ENCODE results near the gene PHAF1.
A peak's percentile ranks its signal among the peaks of the same experiment; 100 is the strongest.

The PHAF1 gene

DNA sequence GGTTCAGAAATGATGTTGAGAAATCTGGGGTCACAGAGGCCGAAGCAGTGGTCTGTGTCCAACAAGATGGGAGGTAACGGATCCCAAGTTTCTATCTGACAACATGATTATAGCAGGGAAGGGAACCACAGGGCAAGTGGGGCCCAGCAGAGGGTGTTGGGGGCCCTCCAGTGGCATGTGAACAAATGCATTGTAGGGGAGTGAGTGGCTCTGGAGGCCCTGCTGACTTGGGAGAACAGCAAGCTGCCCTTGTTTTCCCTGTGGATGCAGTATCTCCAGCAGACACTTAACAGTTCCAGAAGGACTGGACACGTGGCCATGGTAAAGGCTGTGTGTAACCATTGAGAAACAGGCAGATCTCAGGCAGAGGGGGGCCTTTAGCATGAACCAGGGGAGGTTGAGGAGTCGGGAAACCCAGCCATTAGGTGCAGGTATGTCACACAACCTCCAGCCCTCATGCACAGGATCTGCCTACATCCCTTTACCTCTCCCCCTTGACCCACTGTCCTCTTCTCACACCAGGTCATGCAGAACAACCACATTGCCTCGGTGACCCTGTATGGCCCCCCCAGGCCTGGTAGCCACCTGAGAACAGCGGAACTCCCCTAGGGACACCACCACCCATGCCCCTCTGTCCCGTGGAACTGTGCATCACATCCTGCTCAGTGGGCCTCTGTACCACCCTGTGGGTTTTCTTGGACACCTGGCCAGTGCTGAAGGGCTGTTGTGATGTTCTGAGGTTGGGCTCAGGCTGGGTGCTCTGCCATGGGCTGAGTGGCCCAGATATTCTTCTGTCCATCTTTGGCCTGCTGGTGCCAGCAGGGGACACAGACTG is 37.0 kb downstream of the PHAF1 start:
- DNase-seq: peak in 4 of 58 donors; percentile 11 to 36 (median 25)

DNA sequence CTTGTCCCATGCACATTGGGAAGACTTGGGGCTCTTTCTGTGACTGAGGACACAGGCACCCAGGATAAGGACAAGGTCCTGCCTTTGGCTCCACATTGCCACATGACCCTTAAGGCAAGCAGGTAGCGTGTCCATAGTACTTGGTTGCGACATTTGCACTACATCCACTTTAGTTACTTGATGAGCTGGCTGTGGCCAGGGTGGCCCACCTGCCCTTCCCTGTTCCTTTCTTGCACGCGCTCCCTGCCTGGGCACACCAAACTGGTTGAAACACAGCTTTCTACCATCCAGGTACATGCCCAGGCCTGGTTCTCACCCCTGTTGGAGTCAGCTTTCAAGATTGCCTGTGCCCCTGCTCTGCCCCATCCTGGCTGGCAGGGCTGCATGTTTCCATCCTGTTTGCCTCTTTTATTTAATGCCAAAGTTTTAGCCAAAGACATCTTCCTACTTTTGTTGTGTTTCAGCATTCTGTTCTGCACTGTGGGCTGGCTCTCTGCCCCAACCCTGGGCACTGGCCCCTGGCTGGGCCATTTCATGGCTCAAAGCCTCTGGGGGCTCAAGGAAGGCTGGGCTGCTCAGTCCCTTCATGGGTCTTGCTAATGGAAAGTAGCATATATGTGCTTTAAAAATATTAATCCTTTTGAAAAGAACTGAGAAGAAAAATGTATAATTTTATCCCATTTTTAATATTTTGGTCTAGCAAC is 37.8 kb downstream of the PHAF1 start:
- peak in 2 of 58 donors; percentile 12 to 16 for DNase-seq

GRCh38 chr16:67148221-67148620 is 38.5 kb downstream of the PHAF1 start:
- no peak for DNase-seq

DNA sequence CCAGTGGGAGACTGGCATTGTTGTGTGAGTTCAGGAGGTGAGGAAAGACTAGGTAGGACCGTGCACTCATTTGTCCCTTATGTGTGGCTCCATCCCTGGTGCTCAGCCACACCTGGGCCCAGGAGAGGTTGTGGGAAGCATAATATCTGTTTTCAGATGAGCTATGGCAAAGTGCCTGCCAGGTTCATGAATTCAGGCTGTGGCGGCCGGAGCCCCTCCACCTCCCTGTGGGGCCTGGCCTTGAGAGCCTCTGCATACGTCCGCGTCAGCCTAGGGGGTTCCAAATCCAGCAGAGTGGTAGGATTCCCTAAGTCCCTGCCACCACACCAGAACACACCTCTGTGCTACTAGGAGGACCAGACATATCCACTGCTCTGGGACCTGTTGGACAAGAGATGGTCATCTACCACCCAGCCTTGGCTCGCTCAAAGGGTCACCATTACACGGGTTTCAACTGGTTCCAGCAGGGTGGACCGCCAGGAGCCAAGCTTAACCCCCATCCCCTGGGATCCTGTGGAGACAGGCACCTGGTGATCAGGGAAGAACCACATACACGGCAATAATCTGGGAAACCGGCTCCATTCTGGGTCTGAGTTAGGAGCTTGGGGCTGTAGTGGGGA is 39.0 kb downstream of the PHAF1 start:
- DNase-seq: no peak

- no peak for DNase-seq
These were observed 39.7 kb downstream of the PHAF1 start for GRCh38 chr16:67149276-67150046.

DNA sequence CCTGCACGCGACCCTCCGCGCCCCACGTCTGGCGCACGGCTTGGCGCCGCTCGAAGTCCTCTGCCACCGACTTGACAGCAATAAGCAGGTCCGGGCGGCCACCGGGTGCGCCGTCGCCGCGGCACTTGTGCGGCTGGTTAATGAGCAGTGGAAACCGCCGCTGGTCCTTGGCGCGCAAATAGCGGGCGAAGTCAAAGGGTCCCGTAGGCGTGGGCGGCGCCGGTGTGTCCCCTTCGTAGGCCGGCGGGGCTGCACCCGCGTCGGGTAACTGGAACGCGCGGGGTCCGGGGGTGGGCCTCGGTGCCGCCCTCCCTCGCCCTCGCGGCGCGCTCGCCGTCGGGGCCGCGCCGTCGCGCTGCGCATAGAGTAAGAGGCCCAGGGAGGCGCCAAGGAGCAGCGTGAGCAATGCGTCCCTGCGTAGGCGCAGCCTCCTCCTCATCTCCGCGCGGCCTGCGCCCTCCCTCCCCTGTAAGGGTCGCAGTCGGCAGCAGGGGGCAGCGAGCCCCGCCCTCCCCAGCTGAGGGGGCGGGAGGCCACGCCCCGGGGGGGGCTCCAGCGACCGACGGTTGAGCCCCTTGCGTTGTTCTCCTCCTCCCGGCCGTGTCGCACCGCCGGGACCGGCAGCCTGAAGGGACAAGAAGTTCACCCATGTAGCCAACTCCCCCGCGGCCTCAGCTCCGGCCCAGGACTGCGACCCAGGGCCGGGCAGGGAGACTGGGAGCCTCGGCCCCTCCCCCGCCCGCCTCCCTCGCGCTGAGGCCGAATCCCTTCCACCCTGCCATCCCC is 40.5 kb downstream of the PHAF1 start:
- DNase-seq: peak in 4 of 58 donors; percentile 16 to 63 (median 50)

DNA sequence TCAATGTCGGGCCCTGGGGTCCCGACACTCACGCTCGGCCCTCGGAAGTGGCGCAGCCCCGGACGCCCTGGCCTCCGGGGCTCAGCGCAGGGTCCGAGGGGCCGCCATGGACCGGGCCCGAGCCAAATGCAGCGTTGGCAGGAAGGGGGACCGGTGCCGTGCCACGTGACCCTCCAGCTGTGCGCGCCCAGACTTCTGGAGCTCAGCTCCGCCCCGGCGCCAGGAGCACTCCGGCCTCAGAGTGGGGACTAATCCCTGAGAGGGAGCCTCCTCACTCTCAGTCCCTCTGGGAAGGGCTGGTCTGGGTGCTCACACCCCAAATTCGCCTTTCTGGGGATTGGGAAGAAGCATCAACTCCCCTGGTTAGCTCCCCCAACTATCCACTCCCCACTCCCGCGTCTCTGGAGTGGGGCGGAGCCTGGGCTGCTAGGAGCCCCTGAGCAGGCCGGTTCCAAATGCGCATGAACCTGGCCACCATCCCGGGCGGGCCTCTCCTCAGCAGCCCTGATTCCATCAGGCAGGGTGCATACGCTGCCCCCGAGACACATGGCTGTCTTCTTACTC is 41.2 kb downstream of the PHAF1 start, which contains the start of gene B3GNT9:
TSS of gene B3GNT9 (minus strand) at position 166 of the 564 bp plus-strand sequence. CDS start 513 bp downstream, outside the sequence.
- DNase-seq: peak in 49 of 58 donors; percentile 33 to 84 (median 64)

- no peak for DNase-seq
These were observed 41.8 kb downstream of the PHAF1 start for GRCh38 chr16:67151431-67152097.

- peak in 1 of 58 donors; percentile 31 for DNase-seq
These were observed 45.0 kb downstream of the PHAF1 start for GRCh38 chr16:67154578-67155294.

GRCh38 chr16:67155295-67156142 is 45.8 kb downstream of the PHAF1 start:
- peak in 54 of 58 donors; percentile 23 to 81 (median 62) for DNase-seq

GRCh38 chr16:67156143-67156844 is 46.6 kb downstream of the PHAF1 start:
- no peak for DNase-seq

GRCh38 chr16:67157106-67157748 is 47.5 kb downstream of the PHAF1 start:
- no peak for DNase-seq

DNA sequence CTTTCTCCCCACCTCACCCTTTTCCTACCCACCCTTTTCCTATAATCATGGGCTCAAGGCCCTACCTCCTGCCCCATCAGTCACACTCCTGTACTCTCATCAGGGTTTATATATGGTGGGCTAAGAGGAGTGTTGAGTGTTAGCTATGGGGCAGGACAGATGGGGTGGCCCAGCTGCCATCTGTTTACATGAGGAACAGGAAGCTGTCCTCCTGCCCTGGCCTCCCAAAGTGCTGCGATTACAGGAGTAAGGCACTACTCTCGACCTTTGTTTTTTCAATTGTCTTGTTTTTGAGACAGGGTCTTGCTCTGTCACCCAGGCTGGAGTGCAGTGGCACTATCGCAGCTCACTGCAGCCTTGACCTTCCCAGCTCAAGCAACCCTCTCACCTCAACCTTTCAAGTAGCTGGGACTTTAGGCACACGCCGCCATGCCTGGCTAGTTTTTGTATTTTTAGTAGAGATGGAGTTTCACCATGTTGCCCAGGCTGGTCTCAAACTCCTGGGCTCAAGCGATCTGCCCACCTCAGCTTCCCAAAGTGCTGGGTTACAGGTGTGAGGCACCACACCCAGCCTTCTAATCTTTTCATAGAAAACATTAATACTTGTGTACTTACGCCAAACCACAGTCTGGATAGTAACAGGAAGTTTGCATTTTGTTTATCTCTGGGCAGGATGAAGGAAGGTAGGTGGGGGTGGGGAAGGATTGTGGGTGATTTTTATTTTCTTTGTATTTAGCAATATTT is 48.3 kb downstream of the PHAF1 start:
- no peak for DNase-seq

DNA sequence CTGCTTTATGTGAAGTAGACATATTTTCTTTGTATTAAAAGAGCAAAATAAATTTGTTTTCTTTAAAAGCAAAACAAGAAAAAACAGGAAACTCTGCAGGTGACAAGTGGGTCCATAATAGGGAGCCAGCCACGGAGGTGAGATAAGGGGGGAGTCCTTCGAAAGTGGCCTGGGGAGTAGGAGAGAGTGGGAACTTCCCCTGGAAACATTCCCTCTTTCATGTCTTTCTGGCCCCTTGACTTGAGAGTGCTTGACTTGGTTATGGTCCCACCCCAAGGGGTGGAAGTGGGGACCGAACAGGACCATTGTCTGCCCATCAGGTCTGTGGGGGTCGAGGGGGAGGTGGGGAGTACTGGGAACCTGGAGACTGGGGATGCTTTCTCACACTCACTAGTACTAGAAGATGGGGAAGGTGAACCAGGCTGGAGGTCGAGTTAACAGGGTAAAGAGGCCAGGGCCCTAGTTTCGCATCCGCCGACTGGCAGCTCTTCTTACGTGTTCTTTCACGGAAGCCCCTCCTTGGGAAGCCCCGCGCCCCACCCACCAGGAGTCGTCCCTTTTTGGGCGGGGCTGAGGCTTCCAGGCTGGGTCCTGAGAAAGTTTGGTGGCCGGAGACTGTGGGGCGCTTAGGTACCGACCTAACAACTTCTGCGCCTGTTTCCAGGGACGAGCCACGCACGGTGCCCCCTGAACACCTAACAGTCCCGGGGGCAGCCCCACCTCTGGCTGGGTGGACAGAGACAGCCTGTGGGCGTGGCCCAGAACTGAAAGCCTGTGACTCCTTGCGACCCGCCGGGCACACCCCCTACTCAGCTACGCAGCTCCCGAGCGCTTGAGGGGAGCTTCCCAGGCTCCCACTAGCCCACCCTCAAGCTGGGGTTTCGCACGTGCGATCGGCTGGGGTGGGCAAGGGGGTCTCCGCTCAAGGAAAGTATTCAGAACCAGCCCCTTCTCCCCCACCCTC is 49.2 kb downstream of the PHAF1 start:
- no peak for DNase-seq

All from anterior cingulate cortex (tissue), 58 donors.